D721Med (cell line): ENCODE measurements around the gene CBLC.
A peak's percentile ranks its signal among the peaks of the same experiment; 100 is the strongest.
"Not testable (repeated sequence)": the region's sequence is repeated elsewhere in the genome, so short reads cannot be mapped to it uniquely, and the experiment has no call there.

ENCODE experiments used
- DNase-seq: peaks from one replicate; pipeline ENCODE4 v3.0.0; 2011; ENCODE audit warnings: low spot score; ENCODE audit not compliant: insufficient read length
- FAIRE-seq: peaks from 2 replicates; lab custom pipeline; 2011; peaks lifted over from hg19 to GRCh38; lab: Jason Lieb, UNC
- CTCF ChIP-seq: IDR thresholded peaks from 2 replicates; pipeline ENCODE4 v1.5.1; 2012; ENCODE audit warnings: mild to moderate bottlenecking, control low read depth; ENCODE audit not compliant: insufficient read depth; ENCODE audit errors: missing control alignments

The CBLC gene

GRCh38 chr19:44765949-44766335, 11.7 kb upstream of the CBLC start:
- FAIRE-seq: no peak
- no peak for DNase-seq
- no peak for TF ChIP-seq CTCF

GRCh38 chr19:44767295-44768180, 10.2 kb upstream of the CBLC start:
- FAIRE-seq (no peak), DNase-seq (no peak)
- no peak for TF ChIP-seq CTCF

GRCh38 chr19:44770550-44771257, 7.0 kb upstream of the CBLC start:
- no peak for FAIRE-seq
- TF ChIP-seq CTCF: peak; percentile 77

GRCh38 chr19:44772144-44772543, 5.5 kb upstream of the CBLC start:
- not testable (repeated sequence) for FAIRE-seq, DNase-seq

More at GRCh38 chr19:44770550-44771257, 7.0 kb upstream of the CBLC start:
- DNase-seq: peak; percentile 95

GRCh38 chr19:44772959-44773358, 4.7 kb upstream of the CBLC start:
- no peak for DNase-seq
- no peak for TF ChIP-seq CTCF
- no peak for FAIRE-seq

GRCh38 chr19:44775676-44776240, 1.9 kb upstream of the CBLC start:
- no peak for FAIRE-seq
- DNase-seq: no peak
- TF ChIP-seq CTCF: no peak

- TF ChIP-seq CTCF: no peak
- FAIRE-seq (no peak), DNase-seq (no peak)
Observed at GRCh38 chr19:44776402-44777096, 1.1 kb upstream of the CBLC start.
